ENCODE results near the gene SEPTIN7. TPM values are rescaled to one million over a fixed set of nuclear protein-coding genes. Genes with fewer than 3 reads are reported as not detected.

Gene SEPTIN7
- total RNA-seq, 1 donor, result 351 TPM

DNA sequence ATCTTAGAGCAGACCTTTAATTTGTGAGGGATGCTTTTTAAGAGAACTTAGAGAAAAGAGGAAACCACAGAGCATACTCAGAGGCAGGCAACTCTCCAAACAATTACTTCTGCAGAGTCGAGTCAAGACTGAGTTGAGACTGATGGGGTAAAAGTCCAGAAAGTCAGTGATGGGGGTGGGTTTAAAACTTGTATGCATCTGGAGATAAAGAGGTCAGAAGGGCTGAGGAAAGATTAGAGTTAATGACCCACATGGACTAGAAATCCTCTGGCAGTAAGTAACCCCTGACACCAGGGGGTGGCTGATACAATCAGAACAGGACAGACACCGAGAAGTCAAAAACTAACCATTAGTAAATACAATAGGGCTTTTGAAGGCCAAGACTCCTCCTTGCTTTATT is 42.4 kb upstream of the SEPTIN7 start:
- H3K4me3 ChIP-seq (ENCODE audit: low read depth, low read length), result no peak overlapping the region
- TF ChIP-seq CTCF (IDR thresholded peaks at IDR 0.05; ENCODE audit: insufficient read depth, low read length), result no peak
- peak; percentile 28 for DNase-seq (ENCODE audit: low read depth)

DNA sequence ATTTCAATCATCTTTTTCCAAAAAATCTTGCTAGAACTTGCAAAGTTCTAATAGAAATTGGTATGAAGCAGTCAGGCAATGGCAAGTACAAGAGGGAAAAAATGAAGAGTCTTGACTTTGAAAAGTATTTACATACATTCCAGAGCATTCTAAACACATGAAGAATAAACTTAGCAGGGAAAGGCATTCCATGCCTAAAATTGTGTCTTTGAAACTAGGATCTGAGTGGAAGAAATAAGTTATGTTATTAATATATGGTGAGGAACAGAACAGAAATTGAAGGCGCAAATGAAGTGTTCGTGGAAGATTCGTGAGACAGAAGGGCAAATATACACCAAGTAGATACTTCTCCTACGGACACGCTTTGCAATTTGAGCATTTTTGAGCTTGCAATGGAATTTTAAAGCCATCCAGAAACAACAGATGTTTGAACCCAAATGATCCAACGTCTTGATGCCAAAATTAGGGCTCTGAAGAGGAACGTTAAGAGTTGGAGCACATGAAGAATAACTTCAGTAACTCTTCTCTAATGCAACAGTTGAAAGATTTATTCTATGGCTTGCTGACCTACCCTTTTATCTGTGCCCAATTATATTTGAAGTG is 40.6 kb upstream of the SEPTIN7 start:
- H3K4me3 ChIP-seq (ENCODE audit: low read depth, low read length), result no peak overlapping the region
- no peak for TF ChIP-seq CTCF (IDR thresholded peaks at IDR 0.05; ENCODE audit: insufficient read depth, low read length)
- peak; percentile 51 for DNase-seq (ENCODE audit: low read depth)

- H3K4me3 ChIP-seq (ENCODE audit: low read depth, low read length), result no peak overlapping the region
- DNase-seq (ENCODE audit: low read depth), result peak; percentile 87
- TF ChIP-seq CTCF (IDR thresholded peaks at IDR 0.05; ENCODE audit: insufficient read depth, low read length), result no peak
Observed at GRCh38 chr7:35761871-35762677, 38.8 kb upstream of the SEPTIN7 start.

- H3K4me3 ChIP-seq (ENCODE audit: low read depth, low read length), result no peak overlapping the region
- no peak for TF ChIP-seq CTCF (IDR thresholded peaks at IDR 0.05; ENCODE audit: insufficient read depth, low read length)
- no peak for DNase-seq (ENCODE audit: low read depth)
Observed at GRCh38 chr7:35762781-35763180, 38.1 kb upstream of the SEPTIN7 start.

- H3K4me3 ChIP-seq (ENCODE audit: low read depth, low read length), result no peak overlapping the region
- DNase-seq (ENCODE audit: low read depth), result no peak
- no peak for TF ChIP-seq CTCF (IDR thresholded peaks at IDR 0.05; ENCODE audit: insufficient read depth, low read length)
Observed at GRCh38 chr7:35768346-35768745, 32.5 kb upstream of the SEPTIN7 start.

GRCh38 chr7:35771776-35772175 is 29.1 kb upstream of the SEPTIN7 start:
- TF ChIP-seq CTCF (IDR thresholded peaks at IDR 0.05; ENCODE audit: insufficient read depth, low read length), result no peak
- no peak for DNase-seq (ENCODE audit: low read depth)

More at GRCh38 chr7:35771776-35772175, 29.1 kb upstream of the SEPTIN7 start:
- H3K4me3 ChIP-seq (ENCODE audit: low read depth, low read length), result no peak overlapping the region
